Mucosa of gallbladder (tissue), 1 donor: ENCODE results near the gene CD300C. TPM values are rescaled to one million over a fixed set of nuclear protein-coding genes. Genes with fewer than 3 reads are reported as not detected.
A peak's percentile ranks its signal among the peaks of the same experiment; 100 is the strongest.
"Not testable (repeated sequence)": the region's sequence is repeated elsewhere in the genome, so short reads cannot be mapped to it uniquely, and the experiment has no call there.

Source experiments
- DNase-seq: peaks from one replicate; pipeline ENCODE4 v3.0.0-alpha.2; 2020; ENCODE audit warnings: low spot score
- total RNA-seq: library from RNA; stranded (reverse); gene quantifications from one replicate; pipeline ENCODE4 v1.2.1, GENCODE V29; 2021
- donor health status: DM: no; HTN: no; CAD: no.

The CD300C gene
- total RNA-seq, 1 donor from 2014 or later, result 2.9 TPM

- DNase-seq, result no peak
Measured at GRCh38 chr17:74561586-74561985, 15.7 kb upstream of the CD300C start.

GRCh38 chr17:74558882-74559519 is 13.1 kb upstream of the CD300C start:
- no peak for DNase-seq

GRCh38 chr17:74558402-74558801 is 12.5 kb upstream of the CD300C start:
- DNase-seq, result not testable (repeated sequence)

GRCh38 chr17:74555427-74555940 is 9.6 kb upstream of the CD300C start:
- DNase-seq, result no peak

- DNase-seq, result no peak
Measured at GRCh38 chr17:74554909-74555308, 9.0 kb upstream of the CD300C start.

GRCh38 chr17:74552037-74552436 is 6.1 kb upstream of the CD300C start:
- no peak for DNase-seq

- no peak for DNase-seq
Measured at GRCh38 chr17:74550602-74551001, 4.7 kb upstream of the CD300C start.

- no peak for DNase-seq
Measured at GRCh38 chr17:74549343-74549742, 3.4 kb upstream of the CD300C start.

- no peak for DNase-seq
Measured at GRCh38 chr17:74547736-74548135, 1.8 kb upstream of the CD300C start.

GRCh38 chr17:74547264-74547663 is 1.3 kb upstream of the CD300C start:
- no peak for DNase-seq

- no peak for DNase-seq
Measured at GRCh38 chr17:74546586-74546985, 671 bp upstream of the CD300C start.

GRCh38 chr17:74544991-74545842 is 698 bp downstream of the CD300C start:
- no peak for DNase-seq

GRCh38 chr17:74543891-74544760 is 1.8 kb downstream of the CD300C start:
- DNase-seq, result no peak

GRCh38 chr17:74543406-74543805 is 2.5 kb downstream of the CD300C start:
- no peak for DNase-seq

GRCh38 chr17:74542727-74543383 is 3.1 kb downstream of the CD300C start:
- no peak for DNase-seq

GRCh38 chr17:74542166-74542565 is 3.7 kb downstream of the CD300C start:
- DNase-seq, result no peak

- no peak for DNase-seq
Measured at GRCh38 chr17:74541176-74542111, 4.5 kb downstream of the CD300C start.

GRCh38 chr17:74539281-74539820 is 6.6 kb downstream of the CD300C start:
- no peak for DNase-seq

GRCh38 chr17:74536890-74537289 is 9.0 kb downstream of the CD300C start:
- no peak for DNase-seq

- DNase-seq, result peak; percentile 49
Measured at GRCh38 chr17:74532115-74532514, 13.8 kb downstream of the CD300C start.
